K562 (cell line): ENCODE measurements around the gene UBE3B. TPM values are rescaled to one million over a fixed set of nuclear protein-coding genes. Genes with fewer than 3 reads are reported as not detected.

Experiments
- ATAC-seq: fragments of 200-7000 bp; cut with Tn5 transposase; 3 replicates; pipeline ENCODE4 v1.9.1; 2020; ENCODE audit warnings: moderate library complexity
- BruUV-seq: library from RNA; stranded (reverse); fragments of 400-500 nt; replicated peaks from 2 replicates; lab custom pipeline; 2021; lab: Mats Ljungman, UMichigan
- CTCF ChIA-PET: fragments of 300-600 bp; formaldehyde crosslinking; extraction: SDS; loops from one replicate; lab custom pipeline; 2021; ENCODE audit warnings: low intra/inter-chr PET ratio; lab: Yijun Ruan, JAX
- POLR2A ChIA-PET: fragments of 300-600, 350-650 bp; sonication (Branson Sonifier 250); formaldehyde crosslinking; extraction: SDS; loops from one replicate; lab custom pipeline; 2021; ENCODE audit warnings: antibody characterized with exemption, inconsistent platforms; lab: Yijun Ruan, JAX
- DNase-seq, 4 experiments: peaks; one replicate each; pipeline versions ENCODE4 v3.0.0 to v3.0.0-alpha.2; 2011 to 2018; ENCODE audit warnings: low spot score in 3 of 4, mixed read lengths in 3 of 4; ENCODE audit errors: extremely low read depth in 1 of 4
- FAIRE-seq: peaks from 2 replicates; lab custom pipeline; 2011; peaks lifted over from hg19 to GRCh38; lab: Jason Lieb, UNC
- H2AFZ ChIP-seq: 2 replicates; pipeline ENCODE4 v1.6.0; 2011; ENCODE audit warnings: low read depth, low read length, control low read depth, inconsistent platforms
- H3K27ac ChIP-seq: fragments of 200-600 bp; 3 replicates; pipeline ENCODE4 v1.8.0; 2011; ENCODE audit warnings: low read depth, mild to moderate bottlenecking, control low read depth, inconsistent platforms, low read length, moderate library complexity, mixed read lengths; ENCODE audit errors: extremely low read depth
- H3K27me3 ChIP-seq, 2 experiments: fragments of 300-600 bp in 1 of 2; 2 replicates in 1 of 2; 3 replicates in 1 of 2; pipeline versions ENCODE4 v1.6.0 to v1.8.0; 2011; ENCODE audit warnings: inconsistent platforms in 2 of 2, low read length in 2 of 2, mild to moderate bottlenecking in 1 of 2, mixed read lengths in 1 of 2, moderate library complexity in 1 of 2; ENCODE audit not compliant: control insufficient read depth in 2 of 2, insufficient read depth in 2 of 2
- H3K36me3 ChIP-seq: fragments of 300-600 bp; 3 replicates; pipeline ENCODE4 v1.8.0; 2011; ENCODE audit warnings: mild to moderate bottlenecking, low read length, inconsistent platforms; ENCODE audit not compliant: control insufficient read depth, insufficient read depth
- H3K4me1 ChIP-seq, 2 experiments: fragments of 200-600 bp in 1 of 2; replicated peaks in 1 of 2; 2 replicates in 1 of 2; 3 replicates in 1 of 2; pipeline versions ENCODE4 v1.5.1 to v1.8.0; 2011; ENCODE audit warnings: inconsistent platforms in 2 of 2, low read length in 2 of 2, mild to moderate bottlenecking in 1 of 2, mixed read lengths in 1 of 2, moderate library complexity in 1 of 2; ENCODE audit not compliant: control insufficient read depth in 2 of 2, insufficient read depth in 2 of 2
- H3K4me2 ChIP-seq: 2 replicates; pipeline ENCODE4 v1.6.1; 2011; ENCODE audit warnings: low read length, control low read depth, inconsistent platforms, mixed read lengths; ENCODE audit not compliant: insufficient read depth
- H3K4me3 ChIP-seq: fragments of 200-600 bp; sonication (generic), shearing (Covaris generic); 2 replicates; pipeline ENCODE4 v1.5.1; 2016; ENCODE audit warnings: control low read depth, inconsistent platforms
- H3K79me2 ChIP-seq: fragments of 200-600 bp; 3 replicates; pipeline ENCODE4 v1.8.0; 2011; ENCODE audit warnings: low read length, inconsistent platforms; ENCODE audit not compliant: control insufficient read depth, insufficient read depth
- H3K9ac ChIP-seq, 2 experiments: 2 replicates each; pipeline versions ENCODE4 v1.6.0 to v1.6.1; 2011; ENCODE audit warnings: low read depth in 2 of 2, low read length in 2 of 2, control low read depth in 1 of 2, inconsistent platforms in 1 of 2, mild to moderate bottlenecking in 1 of 2, mixed read lengths in 1 of 2; ENCODE audit not compliant: insufficient read depth in 1 of 2
- H3K9me1 ChIP-seq: one replicate; pipeline ENCODE4 v1.6.0; 2011; ENCODE audit warnings: inconsistent platforms, mild to moderate bottlenecking, low read length, moderate library complexity; ENCODE audit not compliant: control insufficient read depth, insufficient read depth
- H3K9me3 ChIP-seq: replicated peaks from 2 replicates; pipeline ENCODE4 v1.5.1; 2011; ENCODE audit warnings: low read depth, low read length, inconsistent platforms; ENCODE audit not compliant: control insufficient read depth, insufficient read depth
- H4K20me1 ChIP-seq: replicated peaks from 2 replicates; pipeline ENCODE4 v1.6.1; 2011; ENCODE audit warnings: low read length, inconsistent platforms, mixed read lengths; ENCODE audit not compliant: control insufficient read depth, insufficient read depth
- ADNP ChIP-seq: fragments of 200-800 bp; sonication (Bioruptor generic); IDR thresholded peaks from 2 replicates; pipeline ENCODE4 v1.6.1; 2016; ENCODE audit warnings: missing genetic modification characterization, missing compliant biosample characterization
- POLR2G ChIP-seq: fragments of 200-400 bp; formaldehyde crosslinking; IDR thresholded peaks from 2 replicates; pipeline ENCODE4 v1.6.1; 2017; ENCODE audit warnings: low read depth, mild to moderate bottlenecking, antibody characterized with exemption, low read length, moderate library complexity
- RBFOX2 ChIP-seq: fragments of 200-400 bp; formaldehyde crosslinking; IDR thresholded peaks from 2 replicates; pipeline ENCODE4 v1.6.1; 2017; ENCODE audit warnings: low read depth, mild to moderate bottlenecking, low read length, moderate library complexity
- ZKSCAN1 ChIP-seq: fragments of 150-350 bp; IDR thresholded peaks from 2 replicates; pipeline ENCODE4 v1.6.1; 2016; ENCODE audit warnings: low read depth, low read length
- WGBS: fragments of 100-300 bp; shearing (Covaris generic); methylation state at CpG from one replicate; pipeline ENCODE4 v1.1.6; 2016; ENCODE audit warnings: low coverage, mixed read lengths; ENCODE audit not compliant: insufficient coverage; ENCODE audit errors: missing lambda C conversion rate; 5-methylcytosine and 5-hydroxymethylcytosine counted together
- in situ Hi-C: fragments of 300-500 bp; cut with MboI; formaldehyde crosslinking; loops from 4 replicates; pipeline ENCODE4 v1.15.0; 2018; ENCODE audit warnings: inconsistent platforms, mixed read lengths
- intact Hi-C: fragments of 100-400 bp; cut with micrococcal nuclease; formaldehyde crosslinking; loops from 2 replicates; pipeline ENCODE4 v1.14.2; 2022
- polyA plus RNA-seq, 8 experiments: library from polyadenylated mRNA; depleted of rRNA in 4 of 8; stranded (reverse) in 5 of 8; unstranded in 3 of 8; fragments of >200 nt; fragmentation: Nextera tagmentation in 2 of 8; fragmentation: Illumina TruSeq in 1 of 8; extraction: Ambion mirVana in 2 of 8; extraction: Trizol in 1 of 8; gene quantifications; 2 replicates each; pipeline versions ENCODE4 v1.2.1 to v1.2.3, GENCODE V29; 2011 to 2014; ENCODE audit warnings: inconsistent platforms in 1 of 8, missing spikeins in 1 of 8
- total RNA-seq, 7 experiments: library from RNA; depleted of rRNA in 6 of 7; stranded (reverse); fragments of >200 nt in 6 of 7; fragmentation: Illumina TruSeq in 2 of 7; extraction: Trizol in 2 of 7; gene quantifications; 2 replicates each; pipeline versions ENCODE4 v1.2.1 to v1.2.3, GENCODE V29; 2011 to 2021; ENCODE audit warnings: low replicate concordance in 1 of 7

Gene UBE3B
- total and polyA plus RNA-seq, 9 of the 15 experiments (the other 6 are each of a cell fraction or from before 2014, with no cell fraction given), result 7.6 to 23.6 (median 15.5) TPM

DNA sequence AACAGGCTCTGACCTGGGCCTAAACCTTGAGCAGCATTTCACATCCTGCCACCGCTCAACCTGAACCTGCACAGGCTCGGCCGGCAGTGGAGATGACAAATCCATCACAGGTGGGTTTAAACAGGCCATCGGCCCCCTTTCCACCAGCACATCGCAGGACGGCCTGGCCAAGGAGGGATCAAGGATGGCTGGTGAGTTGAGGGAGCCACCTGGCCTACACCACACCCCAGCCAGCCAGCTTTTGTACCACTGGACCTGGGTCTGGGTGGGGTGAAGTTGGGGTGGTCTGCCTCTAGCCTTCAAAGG lies 81.7 kb downstream of the UBE3B start:
- peak; percentile 19; the same call in 1 of the 2 replicates for TF ChIP-seq POLR2G
- TF ChIP-seq ADNP, result no peak
- Histone ChIP-seq H3K9ac (0 out of 4 replicates have a peak overlapping the region, but pooled peaks of 1 of the 2 experiments have one; percentile 9), H3K4me1 (peaks cover 0 to 5% of the 10 kb centered on the region in 2 experiments; a peak in 2 of 5 replicates), H3K9me1 (peaks cover 3% of the 10 kb centered on the region), H3K27ac (no peak overlapping the region), H3K36me3 (peaks cover 17% of the 10 kb centered on the region; the same call in 2 of the 3 replicates), H3K9me3 (no peaks in the 10 kb centered on the region), H3K4me3 (no peak overlapping the region), H3K4me2 (no peak overlapping the region), H3K79me2 (no peaks in the 10 kb centered on the region), H4K20me1 (peaks cover 3% of the 10 kb centered on the region; the same call in 1 of the 2 replicates), H3K27me3 (peaks cover 5 to 13% of the 10 kb centered on the region in 2 experiments; a peak in 3 of 5 replicates), H2AFZ (no peak overlapping the region)
- ATAC-seq (no peak), FAIRE-seq (no peak), DNase-seq (no peak)
- POLR2A ChIA-PET, result interaction anchor here (1.1 to 1.7 kb wide), 3 partner anchors 8 to 15 kb away, joined by 4 to 6 read pairs (median 5); partner anchors contain the start of genes MMAB and MVK
- WGBS, result 90% methylated on average over 6 of the region's 6 CpGs
- BruUV-seq, result no TSS peak
- intact Hi-C loops, result no loop called here
- CTCF ChIA-PET, result no interaction called here
- in situ Hi-C loops, result no loop called here

DNA sequence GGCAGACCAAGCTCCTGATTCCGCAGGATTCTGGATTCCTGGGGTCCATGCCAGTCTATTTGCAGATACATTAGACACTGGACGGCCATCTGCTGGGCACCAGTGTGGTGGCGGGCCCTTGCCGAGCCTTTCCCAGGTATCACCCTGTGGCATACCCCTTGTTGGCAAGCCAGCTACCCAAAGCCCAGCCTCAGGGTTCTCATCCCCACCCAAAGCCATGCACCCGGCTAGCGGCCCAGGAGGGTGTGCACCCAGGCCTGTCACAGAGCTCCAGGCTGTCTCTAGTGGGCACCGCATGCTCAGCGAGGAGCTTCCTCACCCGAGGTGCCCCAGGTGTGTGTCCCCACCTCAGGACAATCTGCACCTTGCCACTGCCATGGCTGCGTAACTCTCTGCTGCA lies 82.2 kb downstream of the UBE3B start:
- CTCF ChIA-PET, result no interaction called here
- POLR2A ChIA-PET, result interaction anchor here (1.0 to 1.7 kb wide), 6 partner anchors 8 to 39 kb away, joined by 3 to 6 read pairs (median 4); partner anchors contain the start of genes MMAB and MVK
- BruUV-seq, result no TSS peak

More for the DNA sequence above, 82.2 kb downstream of the UBE3B start:
- intact Hi-C loops, result no loop called here
- Histone ChIP-seq H4K20me1 (no peaks in the 10 kb centered on the region), H3K36me3 (peaks cover 20% of the 10 kb centered on the region; the same call in 2 of the 3 replicates), H3K4me2 (no peak overlapping the region), H3K9me3 (no peaks in the 10 kb centered on the region), H3K4me1 (peaks cover 0 to 5% of the 10 kb centered on the region in 2 experiments; a peak in 2 of 5 replicates), H2AFZ (no peak overlapping the region), H3K9me1 (peaks cover 3% of the 10 kb centered on the region), H3K79me2 (no peaks in the 10 kb centered on the region), H3K9ac (no peak overlapping the region), H3K27ac (no peak overlapping the region), H3K27me3 (peaks cover 2 to 9% of the 10 kb centered on the region in 2 experiments; a peak in 2 of 5 replicates), H3K4me3 (no peak overlapping the region)
- no peak for TF ChIP-seq ZKSCAN1
- peak; percentile 40; the same call in 1 of the 2 replicates for TF ChIP-seq POLR2G
- TF ChIP-seq RBFOX2, result 0 out of 2 replicates have a peak, but pooled peaks have one; percentile 24
- DNase-seq, result no peak
- FAIRE-seq, result no peak
- in situ Hi-C loops, result no loop called here
- WGBS, result 87% methylated on average over 10 of the region's 10 CpGs
- no peak for ATAC-seq
